Glutamatergic neuron (in vitro differentiated cells): ENCODE data around the gene GMPR. TPM values are rescaled to one million over a fixed set of nuclear protein-coding genes. Genes with fewer than 3 reads are reported as not detected.
"Not testable (repeated sequence)": the region's sequence is repeated elsewhere in the genome, so short reads cannot be mapped to it uniquely, and the experiment has no call there.

Experiments used
- DNase-seq: peaks from one replicate; pipeline ENCODE4 v3.0.0; 2022
- H3K27ac Mint-ChIP-seq: one replicate; pipeline ENCODE4 v1.8.0; 2020; ENCODE audit warnings: mild to moderate bottlenecking, mixed read lengths, inconsistent platforms; ENCODE audit not compliant: unreplicated experiment
- H3K27me3 Mint-ChIP-seq: one replicate; pipeline ENCODE4 v1.8.0; 2020; ENCODE audit warnings: mild to moderate bottlenecking, moderate library complexity, mixed read lengths, inconsistent platforms; ENCODE audit not compliant: unreplicated experiment
- H3K36me3 Mint-ChIP-seq: one replicate; pipeline ENCODE4 v1.8.0; 2020; ENCODE audit warnings: mild to moderate bottlenecking, mixed read lengths, inconsistent platforms; ENCODE audit not compliant: unreplicated experiment
- H3K4me1 Mint-ChIP-seq: one replicate; pipeline ENCODE4 v1.8.0; 2020; ENCODE audit warnings: mild to moderate bottlenecking, low read depth, mixed read lengths, inconsistent platforms; ENCODE audit not compliant: unreplicated experiment
- H3K4me3 Mint-ChIP-seq: one replicate; pipeline ENCODE4 v1.8.0; 2020; ENCODE audit warnings: mild to moderate bottlenecking, mixed read lengths, inconsistent platforms; ENCODE audit not compliant: unreplicated experiment
- H3K9me3 Mint-ChIP-seq: one replicate; pipeline ENCODE4 v1.8.0; 2020; ENCODE audit warnings: mild to moderate bottlenecking, moderate library complexity, mixed read lengths, inconsistent platforms; ENCODE audit not compliant: unreplicated experiment
- total RNA-seq: library from RNA; stranded (reverse); fragmentation: NEBNext Ultra II Directional; extraction: Animal tissue kit (Norgen Biotek cat#: 25700); gene quantifications from one replicate; pipeline ENCODE4 v1.2.1, GENCODE V29; 2021; ENCODE audit not compliant: unreplicated experiment
- TF ChIP-seq, protein P1 (sequence below): fragments of 200-600 bp; sonication (generic); IDR thresholded peaks from one replicate; pipeline ENCODE4 v1.5.0; 2021; ENCODE audit not compliant: partially characterized antibody, unreplicated experiment

GMPR gene
- total RNA-seq, 1 donor from 2014 or later = 5.0 TPM

DNA sequence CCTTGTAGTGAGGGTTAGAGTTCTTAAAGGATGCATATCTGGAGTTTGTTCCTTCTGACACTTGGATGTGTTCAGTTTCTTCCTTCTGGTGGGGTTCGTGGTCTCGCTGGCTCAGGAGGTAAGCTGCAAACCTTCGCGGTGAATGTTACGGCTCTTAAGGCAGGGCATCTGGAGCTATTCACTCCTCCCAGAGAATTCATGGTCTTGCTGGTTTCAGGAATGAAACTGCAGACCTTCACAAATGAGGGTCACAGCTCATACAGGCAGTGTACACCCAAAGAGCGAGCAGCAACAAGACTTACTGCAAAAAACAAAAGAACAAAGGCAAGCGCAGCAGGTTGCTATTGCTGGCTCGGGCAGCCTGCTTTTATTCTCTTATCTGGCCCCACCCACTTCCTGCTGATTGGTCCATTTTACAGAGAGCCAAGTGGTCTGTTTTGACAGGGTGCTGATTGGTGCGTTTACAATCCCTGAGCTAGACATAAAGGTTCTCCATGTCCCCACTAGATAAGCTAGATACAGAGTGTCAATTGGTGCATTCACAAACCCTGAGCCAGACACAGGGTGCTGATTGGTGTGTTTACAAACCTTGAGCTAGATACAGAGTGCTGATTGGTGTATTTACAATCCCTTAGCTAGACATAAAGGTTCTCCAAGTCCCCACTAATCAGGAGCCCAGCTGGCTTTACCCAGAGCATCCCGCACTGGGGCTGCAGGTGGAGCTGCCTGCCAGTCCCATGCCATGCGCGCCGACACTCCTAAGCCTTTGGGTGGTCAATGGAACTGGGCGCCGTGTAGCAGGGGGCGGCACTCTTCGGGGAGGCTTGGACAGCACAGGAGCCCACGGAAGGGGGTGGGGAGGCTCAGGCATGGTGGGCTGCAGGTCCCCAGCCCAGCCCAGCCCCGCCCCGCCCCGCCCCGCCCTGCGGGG lies 12.0 kb upstream of the GMPR start:
- not testable (repeated sequence) for H3K9me3 Mint-ChIP-seq, H3K4me1 Mint-ChIP-seq, H3K27me3 Mint-ChIP-seq, H3K36me3 Mint-ChIP-seq, H3K4me3 Mint-ChIP-seq, DNase-seq, H3K27ac Mint-ChIP-seq

DNA sequence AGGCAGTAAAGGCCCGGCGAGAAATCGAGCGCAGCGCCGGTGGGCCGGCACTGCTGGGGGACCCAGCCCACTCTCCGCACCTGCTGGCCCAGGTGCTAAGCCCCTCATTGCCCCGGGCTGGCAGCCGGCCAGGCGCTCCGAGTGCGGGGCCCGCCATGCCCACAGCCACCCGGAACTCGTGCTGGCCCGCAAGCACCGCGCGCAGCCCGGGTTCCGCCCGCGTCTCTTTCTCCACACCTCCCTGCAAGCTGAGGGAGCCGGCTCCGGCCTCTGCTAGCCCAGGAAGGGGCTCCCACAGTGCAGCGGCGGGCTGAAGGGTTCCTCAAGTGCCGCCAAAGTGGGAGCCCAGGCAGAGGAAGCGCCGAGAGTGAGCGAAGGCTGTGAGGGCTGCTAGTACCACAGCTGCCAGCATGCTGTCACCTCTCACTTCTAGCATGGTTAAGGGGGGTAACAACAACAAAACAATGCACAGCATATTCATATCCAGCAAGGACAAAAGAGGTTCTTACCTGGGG lies 11.3 kb upstream of the GMPR start:
- DNase-seq = no peak
- no peak overlapping the region for H3K27ac Mint-ChIP-seq
- peaks cover 7% of the 10 kb centered on the region for H3K9me3 Mint-ChIP-seq
- H3K27me3 Mint-ChIP-seq = no peaks in the 10 kb centered on the region
- peaks cover 5% of the 10 kb centered on the region for H3K36me3 Mint-ChIP-seq
- no peak overlapping the region for H3K4me3 Mint-ChIP-seq
- TF ChIP-seq, protein P1, sequence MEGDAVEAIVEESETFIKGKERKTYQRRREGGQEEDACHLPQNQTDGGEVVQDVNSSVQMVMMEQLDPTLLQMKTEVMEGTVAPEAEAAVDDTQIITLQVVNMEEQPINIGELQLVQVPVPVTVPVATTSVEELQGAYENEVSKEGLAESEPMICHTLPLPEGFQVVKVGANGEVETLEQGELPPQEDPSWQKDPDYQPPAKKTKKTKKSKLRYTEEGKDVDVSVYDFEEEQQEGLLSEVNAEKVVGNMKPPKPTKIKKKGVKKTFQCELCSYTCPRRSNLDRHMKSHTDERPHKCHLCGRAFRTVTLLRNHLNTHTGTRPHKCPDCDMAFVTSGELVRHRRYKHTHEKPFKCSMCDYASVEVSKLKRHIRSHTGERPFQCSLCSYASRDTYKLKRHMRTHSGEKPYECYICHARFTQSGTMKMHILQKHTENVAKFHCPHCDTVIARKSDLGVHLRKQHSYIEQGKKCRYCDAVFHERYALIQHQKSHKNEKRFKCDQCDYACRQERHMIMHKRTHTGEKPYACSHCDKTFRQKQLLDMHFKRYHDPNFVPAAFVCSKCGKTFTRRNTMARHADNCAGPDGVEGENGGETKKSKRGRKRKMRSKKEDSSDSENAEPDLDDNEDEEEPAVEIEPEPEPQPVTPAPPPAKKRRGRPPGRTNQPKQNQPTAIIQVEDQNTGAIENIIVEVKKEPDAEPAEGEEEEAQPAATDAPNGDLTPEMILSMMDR = no peak
- peaks cover 7% of the 10 kb centered on the region for H3K4me1 Mint-ChIP-seq

- DNase-seq = no peak
- Mint-ChIP-seq H3K36me3 (peaks cover 5% of the 10 kb centered on the region), H3K27ac (no peak overlapping the region), H3K9me3 (peaks cover 6% of the 10 kb centered on the region), H3K27me3 (no peaks in the 10 kb centered on the region), H3K4me3 (no peak overlapping the region), H3K4me1 (peaks cover 7% of the 10 kb centered on the region)
- TF ChIP-seq, protein P1 = no peak
These were observed 10.8 kb upstream of the GMPR start for GRCh38 chr6:16227605-16228004.

DNA sequence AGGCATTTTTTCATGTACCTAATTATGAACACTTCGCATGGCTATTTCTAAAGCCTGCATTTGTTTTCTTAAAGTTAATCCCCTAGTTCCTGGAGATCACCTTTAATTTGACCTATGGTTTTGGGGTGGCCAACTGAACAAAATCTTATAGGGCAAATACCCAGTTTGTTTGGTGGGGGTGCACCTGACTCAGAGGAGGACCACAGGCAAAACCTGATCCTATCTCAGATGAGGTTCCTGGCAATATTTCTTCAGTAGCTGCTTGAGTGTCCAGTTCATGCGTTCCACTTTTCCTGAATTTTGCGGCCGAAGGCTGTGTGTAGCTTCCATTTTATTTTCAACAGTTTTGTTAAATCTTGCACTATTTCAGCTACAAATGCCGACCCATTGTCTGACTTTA lies 10.3 kb upstream of the GMPR start:
- Mint-ChIP-seq H3K9me3 (peaks cover 6% of the 10 kb centered on the region), H3K4me1 (peaks cover 7% of the 10 kb centered on the region), H3K36me3 (peaks cover 5% of the 10 kb centered on the region), H3K27ac (no peak overlapping the region), H3K27me3 (no peaks in the 10 kb centered on the region), H3K4me3 (no peak overlapping the region)
- TF ChIP-seq, protein P1 = no peak
- DNase-seq = no peak

DNA sequence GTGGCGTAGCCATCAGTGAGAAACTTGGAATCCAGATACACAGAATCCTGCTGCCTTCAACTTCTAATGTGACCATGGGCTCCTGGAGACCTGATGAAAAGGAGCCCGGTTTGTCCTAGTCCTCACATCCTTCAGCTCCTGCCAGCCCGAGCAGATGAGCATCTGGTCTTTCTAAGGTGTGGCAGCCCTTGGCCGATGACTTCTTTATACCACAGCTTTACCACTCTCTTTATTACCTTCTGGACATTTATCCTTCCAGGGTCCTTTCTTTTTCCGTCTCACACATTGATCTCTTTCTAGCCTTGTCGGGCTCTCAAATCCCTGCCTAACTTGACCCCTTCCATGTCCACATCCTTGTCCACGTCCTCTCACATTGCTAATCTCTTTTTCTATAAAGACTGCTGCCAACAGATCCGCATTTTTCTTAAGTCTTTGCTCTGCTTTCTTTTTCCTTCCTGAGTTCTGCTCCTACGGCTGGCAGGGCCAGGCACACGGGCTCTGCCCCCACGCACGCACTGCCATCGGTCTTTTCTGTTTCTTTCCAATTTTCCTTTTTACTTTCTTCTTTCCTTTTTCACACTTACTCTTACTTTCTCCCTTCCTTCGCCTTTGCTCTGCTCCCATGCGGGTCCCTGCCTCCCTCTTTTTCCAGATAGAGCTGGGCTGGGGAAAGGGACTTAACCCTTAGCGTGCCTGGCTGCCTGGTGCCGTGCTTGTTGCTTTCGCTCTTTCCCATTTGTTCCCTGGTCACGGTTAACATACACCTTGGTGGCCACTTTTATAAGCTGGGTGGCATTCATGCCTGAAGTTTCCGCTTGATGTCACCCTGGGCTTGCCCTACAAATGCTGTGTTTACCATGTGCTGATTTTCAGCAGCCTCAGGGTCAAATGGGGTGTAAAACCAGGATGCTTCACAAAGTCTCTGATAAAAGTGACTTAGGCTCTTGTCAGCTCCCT lies 9.4 kb upstream of the GMPR start:
- no peak overlapping the region for H3K27ac Mint-ChIP-seq
- TF ChIP-seq, protein P1 = no peak
- H3K27me3 Mint-ChIP-seq = no peaks in the 10 kb centered on the region
- H3K9me3 Mint-ChIP-seq = peaks cover 6% of the 10 kb centered on the region
- H3K4me1 Mint-ChIP-seq = peaks cover 3% of the 10 kb centered on the region
- peaks cover 5% of the 10 kb centered on the region for H3K36me3 Mint-ChIP-seq
- H3K4me3 Mint-ChIP-seq = no peak overlapping the region
- DNase-seq = no peak
